ENCODE data around the gene CA5A. TPM values are rescaled to one million over a fixed set of nuclear protein-coding genes. Genes with fewer than 3 reads are reported as not detected.

Gene CA5A
- total RNA-seq, 1 experiment from 2014 or later: not detected

DNA sequence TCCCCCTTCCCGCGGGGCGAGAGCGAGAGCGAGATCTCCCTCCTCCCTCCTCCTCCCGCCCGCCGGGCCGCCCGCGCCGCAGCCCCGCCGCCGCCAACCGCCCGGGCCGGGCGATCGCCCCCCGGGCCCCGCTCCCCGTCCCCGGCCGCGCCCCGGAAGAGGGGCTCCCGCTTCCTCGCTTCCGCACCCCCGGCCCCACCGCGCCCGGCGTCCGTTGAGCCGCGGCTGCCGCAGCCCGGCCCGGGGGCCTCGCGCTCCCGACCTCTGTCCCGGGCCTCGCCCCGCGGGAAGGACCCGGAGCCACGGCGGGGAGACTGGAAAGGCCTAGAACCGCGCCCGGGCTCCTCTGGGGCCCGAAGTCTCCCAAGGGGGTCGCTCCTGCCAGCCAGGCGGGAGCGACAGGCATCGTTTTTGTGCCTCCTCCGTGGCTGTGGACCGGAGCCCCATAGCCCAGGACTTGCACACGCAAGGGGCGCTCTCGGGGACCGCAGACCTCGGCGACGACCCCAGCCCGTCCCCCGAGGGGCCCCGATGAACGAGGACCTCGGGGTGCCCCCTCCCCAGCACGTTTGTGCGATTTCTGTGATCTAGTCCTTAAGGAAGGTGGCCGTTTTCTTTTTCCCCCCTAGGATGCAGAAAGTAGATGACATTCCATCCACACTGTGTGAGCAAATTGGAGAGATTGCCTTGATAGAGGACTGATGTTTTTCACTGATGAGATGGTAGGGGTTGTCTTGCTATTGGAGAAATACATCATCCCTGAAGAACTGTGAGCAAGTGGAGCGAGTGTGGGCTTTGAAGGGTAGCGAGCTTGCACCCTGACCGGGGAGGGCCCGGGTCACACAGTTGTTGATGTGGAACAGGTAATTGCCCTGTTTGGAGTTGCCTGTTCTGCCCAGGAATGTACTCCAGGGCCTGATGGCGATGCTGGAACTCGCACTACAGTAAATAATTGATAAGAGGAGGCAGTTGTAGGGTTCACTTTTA lies 15.5 kb upstream of the CA5A start:
- BruUV-seq (replicated peaks): no TSS peak
- Mint-ChIP-seq H3K27ac (ENCODE audit: unreplicated experiment) (peak overlapping the region; percentile 96), H3K4me3 (ENCODE audit: low read depth, unreplicated experiment) (peak overlapping the region; percentile 97), H3K36me3 (ENCODE audit: insufficient read depth, unreplicated experiment) (peaks cover 46% of the 10 kb centered on the region), H3K9me3 (ENCODE audit: low read depth, unreplicated experiment) (no peaks in the 10 kb centered on the region), H3K27me3 (ENCODE audit: unreplicated experiment) (no peaks in the 10 kb centered on the region), H3K4me1 (ENCODE audit: low read depth, unreplicated experiment) (peaks cover 44% of the 10 kb centered on the region)
- TF ChIP-seq, protein P1, sequence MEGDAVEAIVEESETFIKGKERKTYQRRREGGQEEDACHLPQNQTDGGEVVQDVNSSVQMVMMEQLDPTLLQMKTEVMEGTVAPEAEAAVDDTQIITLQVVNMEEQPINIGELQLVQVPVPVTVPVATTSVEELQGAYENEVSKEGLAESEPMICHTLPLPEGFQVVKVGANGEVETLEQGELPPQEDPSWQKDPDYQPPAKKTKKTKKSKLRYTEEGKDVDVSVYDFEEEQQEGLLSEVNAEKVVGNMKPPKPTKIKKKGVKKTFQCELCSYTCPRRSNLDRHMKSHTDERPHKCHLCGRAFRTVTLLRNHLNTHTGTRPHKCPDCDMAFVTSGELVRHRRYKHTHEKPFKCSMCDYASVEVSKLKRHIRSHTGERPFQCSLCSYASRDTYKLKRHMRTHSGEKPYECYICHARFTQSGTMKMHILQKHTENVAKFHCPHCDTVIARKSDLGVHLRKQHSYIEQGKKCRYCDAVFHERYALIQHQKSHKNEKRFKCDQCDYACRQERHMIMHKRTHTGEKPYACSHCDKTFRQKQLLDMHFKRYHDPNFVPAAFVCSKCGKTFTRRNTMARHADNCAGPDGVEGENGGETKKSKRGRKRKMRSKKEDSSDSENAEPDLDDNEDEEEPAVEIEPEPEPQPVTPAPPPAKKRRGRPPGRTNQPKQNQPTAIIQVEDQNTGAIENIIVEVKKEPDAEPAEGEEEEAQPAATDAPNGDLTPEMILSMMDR (IDR thresholded peaks at IDR 0.05; ENCODE audit: unreplicated experiment): peak; percentile 16
- intact Hi-C loops (cut with micrococcal nuclease; ENCODE audit: unreplicated experiment): no loop called here
- peak; percentile 22 for DNase-seq
- CTCF ChIA-PET: interaction anchor here (1.0 to 1.2 kb wide), 2 partner anchors 81 to 173 kb away, joined by 3 read pairs; no protein-coding TSS in a partner anchor

DNA sequence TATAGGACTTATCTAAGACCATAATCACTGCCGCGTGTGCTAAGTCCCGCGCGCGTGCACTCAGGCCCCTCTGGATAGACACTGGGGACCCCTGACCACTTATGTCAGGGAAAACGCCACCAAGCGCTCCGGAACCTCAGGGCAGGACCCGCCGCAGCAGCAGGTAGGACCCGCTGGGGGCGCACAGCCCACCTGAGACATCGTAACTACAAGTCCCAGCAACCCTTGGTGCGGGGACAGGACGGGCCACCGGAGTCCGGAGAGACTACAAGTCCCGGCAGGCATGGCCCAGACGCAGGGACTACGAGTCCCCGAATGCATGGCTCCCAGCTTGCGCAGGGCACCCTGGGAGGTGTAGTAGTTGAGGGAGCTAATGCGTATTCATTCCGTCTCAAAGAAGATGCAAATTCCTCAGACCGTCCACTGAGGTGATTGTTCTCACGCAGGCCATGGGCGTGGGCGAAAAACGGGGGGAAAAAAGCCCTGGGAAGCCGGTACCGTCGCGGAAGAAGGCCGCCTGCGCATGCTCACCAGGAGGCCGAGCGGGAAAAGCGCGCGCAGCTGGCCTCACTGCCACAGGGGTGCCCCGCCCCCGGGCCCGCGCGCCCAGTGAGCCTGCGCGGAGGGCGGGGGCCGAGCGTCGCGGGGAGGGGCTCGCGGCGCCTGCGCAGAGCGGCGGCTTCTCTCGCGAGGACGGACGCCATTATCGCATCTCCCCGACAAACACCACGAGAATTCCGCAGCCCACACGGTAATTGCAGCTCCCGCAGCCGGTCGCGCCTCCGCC lies 14.6 kb upstream of the CA5A start, which contains the start of gene BANP:
TSS of gene BANP (plus strand) at position 670 of the 787 bp plus-strand sequence. CDS start 23,682 bp downstream, outside the sequence.
- CTCF ChIA-PET: interaction anchor here (1.0 to 1.2 kb wide), 2 partner anchors 80 to 172 kb away, joined by 3 read pairs; no protein-coding TSS in a partner anchor
- Mint-ChIP-seq H3K4me3 (ENCODE audit: low read depth, unreplicated experiment) (peak within 1 kb of the TSS; percentile 97), H3K36me3 (ENCODE audit: insufficient read depth, unreplicated experiment) (peaks cover 52% of the 10 kb centered on the region), H3K9me3 (ENCODE audit: low read depth, unreplicated experiment) (no peaks in the 10 kb centered on the region), H3K27me3 (ENCODE audit: unreplicated experiment) (no peaks in the 10 kb centered on the region), H3K27ac (ENCODE audit: unreplicated experiment) (peak within 1 kb of the TSS; percentile 96), H3K4me1 (ENCODE audit: low read depth, unreplicated experiment) (peaks cover 50% of the 10 kb centered on the region)
- TF ChIP-seq, protein P1 (IDR thresholded peaks at IDR 0.05; ENCODE audit: unreplicated experiment): peak; percentile 70
- intact Hi-C loops (cut with micrococcal nuclease; ENCODE audit: unreplicated experiment): no loop called here
- peak; percentile 99 for DNase-seq
- BruUV-seq (replicated peaks): no TSS peak

DNA sequence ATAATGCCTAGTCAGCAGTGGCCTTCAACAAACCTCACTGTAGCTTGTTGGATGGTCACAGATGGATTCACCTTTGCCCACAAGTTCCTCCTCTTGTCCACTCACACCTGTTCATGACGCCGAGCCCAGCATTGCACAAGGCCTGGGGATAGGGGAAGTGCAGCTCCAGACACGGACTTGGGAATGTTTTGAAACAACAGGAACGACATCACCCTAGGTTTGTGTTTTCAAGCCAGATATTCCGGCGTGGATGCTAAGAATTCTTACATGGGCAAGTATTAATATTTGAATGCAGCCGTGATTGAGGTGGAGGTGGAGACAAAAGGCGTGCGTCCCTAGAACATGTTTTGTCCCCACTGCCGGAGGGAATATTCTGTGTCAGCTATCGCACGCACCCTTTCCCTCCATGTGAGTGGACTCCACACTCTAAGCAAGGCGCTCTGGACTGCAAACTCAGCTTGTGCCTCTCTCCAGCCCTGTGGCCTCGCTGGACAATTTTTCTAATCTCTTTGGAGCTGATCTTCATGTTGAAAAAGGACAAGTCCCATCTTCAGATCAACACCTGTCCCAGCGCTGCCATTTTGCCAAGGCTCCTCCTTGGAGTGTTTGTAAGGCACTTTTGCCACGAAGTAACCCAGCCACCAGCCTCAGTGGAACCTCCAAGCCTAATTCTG lies 12.9 kb upstream of the CA5A start:
- Mint-ChIP-seq H3K27me3 (ENCODE audit: unreplicated experiment) (no peaks in the 10 kb centered on the region), H3K4me3 (ENCODE audit: low read depth, unreplicated experiment) (no peak overlapping the region), H3K36me3 (ENCODE audit: insufficient read depth, unreplicated experiment) (peaks cover 69% of the 10 kb centered on the region), H3K27ac (ENCODE audit: unreplicated experiment) (no peak overlapping the region), H3K4me1 (ENCODE audit: low read depth, unreplicated experiment) (peaks cover 59% of the 10 kb centered on the region), H3K9me3 (ENCODE audit: low read depth, unreplicated experiment) (no peaks in the 10 kb centered on the region)
- intact Hi-C loops (cut with micrococcal nuclease; ENCODE audit: unreplicated experiment): no loop called here
- CTCF ChIA-PET: interaction anchor here (1.1 kb wide), 1 partner anchor 18 kb away, joined by 3 read pairs; no protein-coding TSS in a partner anchor
- no TSS peak for BruUV-seq (replicated peaks)
- no peak for DNase-seq
- TF ChIP-seq, protein P1 (IDR thresholded peaks at IDR 0.05; ENCODE audit: unreplicated experiment): no peak

DNA sequence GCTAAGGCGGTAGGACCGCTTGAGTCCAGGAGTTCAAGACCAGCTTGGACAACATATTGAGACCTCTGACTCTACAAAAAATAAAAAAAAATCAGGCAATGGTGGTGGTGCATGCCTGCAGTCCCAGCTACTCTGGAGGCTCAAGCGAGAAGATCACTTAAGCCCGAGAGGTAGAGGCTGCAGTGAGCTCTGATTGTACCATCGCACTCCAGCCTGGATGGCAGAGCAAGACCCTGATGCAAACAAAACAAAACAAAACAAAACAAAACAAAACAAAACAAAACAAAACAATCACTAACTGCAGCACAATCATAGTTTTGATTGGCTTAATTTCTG lies 12.4 kb upstream of the CA5A start:
- peaks cover 54% of the 10 kb centered on the region for H3K4me1 Mint-ChIP-seq (ENCODE audit: low read depth, unreplicated experiment)
- H3K27me3 Mint-ChIP-seq (ENCODE audit: unreplicated experiment): no peaks in the 10 kb centered on the region
- no peak for DNase-seq
- H3K4me3 Mint-ChIP-seq (ENCODE audit: low read depth, unreplicated experiment): no peak overlapping the region
- H3K36me3 Mint-ChIP-seq (ENCODE audit: insufficient read depth, unreplicated experiment): peaks cover 65% of the 10 kb centered on the region
- no TSS peak for BruUV-seq (replicated peaks)
- CTCF ChIA-PET: interaction anchor here (1.1 kb wide), 1 partner anchor 18 kb away, joined by 3 read pairs; no protein-coding TSS in a partner anchor
- H3K9me3 Mint-ChIP-seq (ENCODE audit: low read depth, unreplicated experiment): no peaks in the 10 kb centered on the region
- no peak overlapping the region for H3K27ac Mint-ChIP-seq (ENCODE audit: unreplicated experiment)
- intact Hi-C loops (cut with micrococcal nuclease; ENCODE audit: unreplicated experiment): no loop called here
- TF ChIP-seq, protein P1 (IDR thresholded peaks at IDR 0.05; ENCODE audit: unreplicated experiment): no peak
